Neutrophil (primary cell): ENCODE results near the gene KRTAP12-4.
"Not testable (repeated sequence)": the region's sequence is repeated elsewhere in the genome, so short reads cannot be mapped to it uniquely, and the experiment has no call there.

Source experiments
- H3K27ac ChIP-seq: fragments of 200-600 bp; sonication (generic); 2 replicates; pipeline ENCODE4 v1.5.1; 2016; ENCODE audit warnings: mild to moderate bottlenecking, moderate library complexity
- H3K27me3 ChIP-seq: fragments of 200-600 bp; sonication (generic); 2 replicates; pipeline ENCODE4 v1.6.0; 2016; ENCODE audit warnings: mild to moderate bottlenecking
- H3K36me3 ChIP-seq: fragments of 200-600 bp; sonication (generic); 2 replicates; pipeline ENCODE4 v1.5.1; 2017
- H3K4me1 ChIP-seq, 2 experiments: fragments of 200-600 bp in 1 of 2; sonication (generic) in 1 of 2; 1 replicate in 1 of 2; 2 replicates in 1 of 2; pipeline versions ENCODE4 v1.5.1 to v1.6.1; 2013 to 2016; ENCODE audit warnings: low read depth in 1 of 2, low read length in 1 of 2, mild to moderate bottlenecking in 1 of 2, moderate library complexity in 1 of 2; ENCODE audit not compliant: control insufficient read depth in 1 of 2, insufficient read depth in 1 of 2
- H3K4me3 ChIP-seq, 2 experiments: fragments of 200-600 bp in 1 of 2; sonication (generic) in 1 of 2; 1 replicate in 1 of 2; 2 replicates in 1 of 2; pipeline ENCODE4 v1.5.1; 2013 to 2016; ENCODE audit warnings: low read depth in 1 of 2, low read length in 1 of 2, mild to moderate bottlenecking in 1 of 2, moderate library complexity in 1 of 2
- H3K9me3 ChIP-seq: fragments of 200-600 bp; sonication (generic); 2 replicates; pipeline ENCODE4 v1.5.1; 2016
- CTCF ChIP-seq: fragments of 200-600 bp; sonication (generic); IDR thresholded peaks from 2 replicates; pipeline ENCODE4 v1.5.1; 2016; ENCODE audit warnings: antibody characterized with exemption

KRTAP12-4 gene

GRCh38 chr21:44643741-44644310 lies 10.6 kb downstream of the KRTAP12-4 start:
- H3K4me3 ChIP-seq = no peak overlapping the region
- H3K27me3 ChIP-seq = peaks cover 17% of the 10 kb centered on the region
- TF ChIP-seq CTCF = no peak
- H3K36me3 ChIP-seq = no peaks in the 10 kb centered on the region
- no peaks in the 10 kb centered on the region for H3K4me1 ChIP-seq
- no peak overlapping the region for H3K27ac ChIP-seq
- peaks cover 3% of the 10 kb centered on the region for H3K9me3 ChIP-seq

GRCh38 chr21:44640761-44641160 lies 13.7 kb downstream of the KRTAP12-4 start:
- Histone ChIP-seq H3K36me3 (no peaks in the 10 kb centered on the region), H3K27ac (no peak overlapping the region), H3K9me3 (peaks cover 3% of the 10 kb centered on the region), H3K4me1 (no peaks in the 10 kb centered on the region), H3K4me3 (no peak overlapping the region), H3K27me3 (no peaks in the 10 kb centered on the region)
- no peak for TF ChIP-seq CTCF

GRCh38 chr21:44639331-44639655 lies 15.2 kb downstream of the KRTAP12-4 start:
- Histone ChIP-seq H3K4me3 (no peak overlapping the region), H3K27me3 (peaks cover 2% of the 10 kb centered on the region), H3K27ac (no peak overlapping the region), H3K36me3 (no peaks in the 10 kb centered on the region), H3K4me1 (no peaks in the 10 kb centered on the region), H3K9me3 (peaks cover 2% of the 10 kb centered on the region)
- no peak for TF ChIP-seq CTCF

- H3K27ac ChIP-seq, H3K9me3 ChIP-seq, H3K4me3 ChIP-seq, H3K4me1 ChIP-seq, H3K36me3 ChIP-seq, H3K27me3 ChIP-seq: not testable (repeated sequence)
Measured at GRCh38 chr21:44638506-44639330, 15.7 kb downstream of the KRTAP12-4 start.

- not testable (repeated sequence) for H3K4me1 ChIP-seq, H3K9me3 ChIP-seq, H3K27me3 ChIP-seq, H3K27ac ChIP-seq, H3K4me3 ChIP-seq, H3K36me3 ChIP-seq
Measured at GRCh38 chr21:44637851-44638348, 16.6 kb downstream of the KRTAP12-4 start.

- Histone ChIP-seq H3K4me1 (no peaks in the 10 kb centered on the region), H3K4me3 (no peak within 1 kb of the TSS), H3K36me3 (no peaks in the 10 kb centered on the region), H3K27ac (no peak within 1 kb of the TSS), H3K27me3 (peaks cover 7% of the 10 kb centered on the region), H3K9me3 (no peaks in the 10 kb centered on the region)
- TF ChIP-seq CTCF = no peak
Measured at GRCh38 chr21:44637018-44637850, 17.2 kb downstream of the KRTAP12-4 start, which contains the start of gene KRTAP10-10. Gene KRTAP10-10, plus strand, starts transcription at chr21:44637356. Its CDS starts 62 bp downstream, at chr21:44637418.
